GM12801 (cell line): ENCODE measurements around the gene POU2F3.

Experiments
- CTCF ChIP-seq: IDR thresholded peaks from one replicate; pipeline ENCODE4 v1.5.1; 2011; ENCODE audit warnings: control low read depth; ENCODE audit not compliant: insufficient read length; ENCODE audit errors: extremely low read depth

Gene POU2F3

GRCh38 chr11:120239713-120240640 is at the start of gene POU2F3:
POU2F3 (plus strand) TSS chr11:120240140; CDS start chr11:120240344, 204 bp downstream.
- no peak for TF ChIP-seq CTCF

- TF ChIP-seq CTCF, result no peak
Observed at GRCh38 chr11:120191058-120191457, 48.9 kb upstream of the POU2F3 start.

- TF ChIP-seq CTCF, result no peak
Observed at GRCh38 chr11:120192831-120193625, 46.9 kb upstream of the POU2F3 start.

GRCh38 chr11:120194166-120194565 is 45.8 kb upstream of the POU2F3 start:
- TF ChIP-seq CTCF, result no peak

- TF ChIP-seq CTCF, result no peak
Observed at GRCh38 chr11:120195601-120196320, 44.2 kb upstream of the POU2F3 start.

GRCh38 chr11:120196826-120197225 is 43.1 kb upstream of the POU2F3 start:
- TF ChIP-seq CTCF, result no peak
